ENCODE results near the gene DCUN1D1.

The DCUN1D1 gene

GRCh38 chr3:182935803-182936202 is 44.5 kb downstream of the DCUN1D1 start:
- DNase-seq = no peak

GRCh38 chr3:182925944-182926337 is 54.4 kb downstream of the DCUN1D1 start:
- no peak for DNase-seq

- DNase-seq = no peak
Observed at GRCh38 chr3:182925330-182925943, 54.9 kb downstream of the DCUN1D1 start.

GRCh38 chr3:182921665-182922355 is 58.5 kb downstream of the DCUN1D1 start:
- DNase-seq = no peak

GRCh38 chr3:182920515-182921084 is 59.7 kb downstream of the DCUN1D1 start:
- no peak for DNase-seq

GRCh38 chr3:182919866-182920357 is 60.4 kb downstream of the DCUN1D1 start:
- no peak for DNase-seq

- no peak for DNase-seq
Observed at GRCh38 chr3:182917134-182917533, 63.2 kb downstream of the DCUN1D1 start.

- no peak for DNase-seq
Observed at GRCh38 chr3:182914341-182914740, 66.0 kb downstream of the DCUN1D1 start.

GRCh38 chr3:182913889-182914288 is 66.4 kb downstream of the DCUN1D1 start:
- DNase-seq = no peak

GRCh38 chr3:182912474-182912873 is 67.9 kb downstream of the DCUN1D1 start:
- no peak for DNase-seq

- DNase-seq = no peak
Observed at GRCh38 chr3:182911782-182912111, 68.6 kb downstream of the DCUN1D1 start.

GRCh38 chr3:182910936-182911781 is 69.2 kb downstream of the DCUN1D1 start:
- DNase-seq = no peak

- no peak for DNase-seq
Observed at GRCh38 chr3:182909318-182910040, 70.9 kb downstream of the DCUN1D1 start.

- no peak for DNase-seq
Observed at GRCh38 chr3:182908471-182908870, 71.9 kb downstream of the DCUN1D1 start.

- no peak for DNase-seq
Observed at GRCh38 chr3:182906036-182906435, 74.3 kb downstream of the DCUN1D1 start.

- no peak for DNase-seq
Observed at GRCh38 chr3:182905623-182906022, 74.7 kb downstream of the DCUN1D1 start.

- DNase-seq = no peak
Observed at GRCh38 chr3:182904164-182904563, 76.2 kb downstream of the DCUN1D1 start.

- no peak for DNase-seq
Observed at GRCh38 chr3:182902236-182902635, 78.1 kb downstream of the DCUN1D1 start.

GRCh38 chr3:182896553-182896952 is 83.8 kb downstream of the DCUN1D1 start:
- DNase-seq = no peak

GRCh38 chr3:182895513-182896112 is 84.7 kb downstream of the DCUN1D1 start:
- no peak for DNase-seq

GRCh38 chr3:182892226-182892625 is 88.1 kb downstream of the DCUN1D1 start:
- no peak for DNase-seq

GRCh38 chr3:182891364-182891763 is 89.0 kb downstream of the DCUN1D1 start:
- DNase-seq = no peak
